ENCODE results near the gene NACC1.

DNA sequence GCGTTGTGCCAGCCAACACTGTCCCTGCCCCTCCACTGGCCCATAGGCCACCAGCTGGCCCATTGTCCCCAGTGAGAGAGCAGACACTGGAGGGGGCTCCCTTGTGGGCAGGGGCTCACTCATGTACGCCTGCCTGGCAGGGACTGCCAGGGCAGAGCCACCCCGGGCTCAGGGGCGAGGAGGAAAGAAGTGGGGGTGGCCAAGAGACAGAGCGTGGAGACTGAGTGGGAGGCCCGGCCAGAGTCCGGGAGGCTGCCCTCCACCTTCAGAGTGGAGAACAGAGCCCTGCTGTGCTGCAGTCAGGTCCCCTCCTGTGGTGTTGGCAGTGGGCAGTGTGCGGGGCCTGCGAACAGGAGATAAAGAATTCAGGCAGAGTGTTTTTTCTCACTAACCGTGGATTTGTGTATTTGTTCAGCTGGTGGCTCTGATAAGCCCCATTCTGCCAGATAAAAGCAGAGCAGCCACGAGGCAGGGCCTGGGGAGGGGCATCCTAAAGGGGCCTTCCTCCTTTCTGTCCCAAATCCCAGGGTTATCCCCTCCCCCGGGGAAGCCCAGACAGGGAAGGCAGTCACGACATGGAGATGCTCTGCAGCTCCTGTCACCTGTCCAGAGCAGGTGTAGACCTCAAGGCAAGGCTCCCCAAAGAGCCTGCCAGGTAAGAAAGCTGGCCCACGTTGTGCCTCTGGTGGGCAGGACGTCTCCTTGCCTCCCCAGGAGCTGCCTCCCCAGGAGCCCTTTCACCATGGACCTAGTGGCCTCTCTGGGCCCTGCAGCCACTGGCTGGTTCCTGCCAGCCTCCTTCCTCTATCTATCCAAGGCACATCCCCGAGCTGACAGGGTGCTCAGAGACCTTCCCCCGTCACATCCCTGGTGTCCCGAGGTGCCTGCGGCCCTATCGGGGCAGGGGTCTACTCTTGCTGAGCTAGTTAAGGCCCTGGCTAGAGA lies 48.4 kb upstream of the NACC1 start:
- TF ChIP-seq, protein P1, sequence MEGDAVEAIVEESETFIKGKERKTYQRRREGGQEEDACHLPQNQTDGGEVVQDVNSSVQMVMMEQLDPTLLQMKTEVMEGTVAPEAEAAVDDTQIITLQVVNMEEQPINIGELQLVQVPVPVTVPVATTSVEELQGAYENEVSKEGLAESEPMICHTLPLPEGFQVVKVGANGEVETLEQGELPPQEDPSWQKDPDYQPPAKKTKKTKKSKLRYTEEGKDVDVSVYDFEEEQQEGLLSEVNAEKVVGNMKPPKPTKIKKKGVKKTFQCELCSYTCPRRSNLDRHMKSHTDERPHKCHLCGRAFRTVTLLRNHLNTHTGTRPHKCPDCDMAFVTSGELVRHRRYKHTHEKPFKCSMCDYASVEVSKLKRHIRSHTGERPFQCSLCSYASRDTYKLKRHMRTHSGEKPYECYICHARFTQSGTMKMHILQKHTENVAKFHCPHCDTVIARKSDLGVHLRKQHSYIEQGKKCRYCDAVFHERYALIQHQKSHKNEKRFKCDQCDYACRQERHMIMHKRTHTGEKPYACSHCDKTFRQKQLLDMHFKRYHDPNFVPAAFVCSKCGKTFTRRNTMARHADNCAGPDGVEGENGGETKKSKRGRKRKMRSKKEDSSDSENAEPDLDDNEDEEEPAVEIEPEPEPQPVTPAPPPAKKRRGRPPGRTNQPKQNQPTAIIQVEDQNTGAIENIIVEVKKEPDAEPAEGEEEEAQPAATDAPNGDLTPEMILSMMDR (IDR thresholded peaks at IDR 0.05): no peak
- TF ChIP-seq POLR2A (IDR thresholded peaks at IDR 0.05): no peak

Data from testis (tissue), 2 donors.